GM12865 (cell line): ENCODE results near the gene GAB2.
A peak's percentile ranks its signal among the peaks of the same experiment; 100 is the strongest.
"Not testable (repeated sequence)": the region's sequence is repeated elsewhere in the genome, so short reads cannot be mapped to it uniquely, and the experiment has no call there.

Experiments used
- DNase-seq: peaks from one replicate; pipeline ENCODE4 v3.0.0; 2010; ENCODE audit warnings: low read depth
- H3K4me3 ChIP-seq: 2 replicates; pipeline ENCODE4 v1.5.1; 2011; ENCODE audit warnings: mild to moderate bottlenecking, low read depth, low read length, control low read depth
- TF ChIP-seq, protein P1 (sequence below): IDR thresholded peaks from 2 replicates; pipeline ENCODE4 v1.5.1; 2011; ENCODE audit warnings: low read length, control low read depth, low read depth, inconsistent platforms; ENCODE audit not compliant: insufficient read depth; ENCODE audit errors: missing control alignments

The GAB2 gene

DNA sequence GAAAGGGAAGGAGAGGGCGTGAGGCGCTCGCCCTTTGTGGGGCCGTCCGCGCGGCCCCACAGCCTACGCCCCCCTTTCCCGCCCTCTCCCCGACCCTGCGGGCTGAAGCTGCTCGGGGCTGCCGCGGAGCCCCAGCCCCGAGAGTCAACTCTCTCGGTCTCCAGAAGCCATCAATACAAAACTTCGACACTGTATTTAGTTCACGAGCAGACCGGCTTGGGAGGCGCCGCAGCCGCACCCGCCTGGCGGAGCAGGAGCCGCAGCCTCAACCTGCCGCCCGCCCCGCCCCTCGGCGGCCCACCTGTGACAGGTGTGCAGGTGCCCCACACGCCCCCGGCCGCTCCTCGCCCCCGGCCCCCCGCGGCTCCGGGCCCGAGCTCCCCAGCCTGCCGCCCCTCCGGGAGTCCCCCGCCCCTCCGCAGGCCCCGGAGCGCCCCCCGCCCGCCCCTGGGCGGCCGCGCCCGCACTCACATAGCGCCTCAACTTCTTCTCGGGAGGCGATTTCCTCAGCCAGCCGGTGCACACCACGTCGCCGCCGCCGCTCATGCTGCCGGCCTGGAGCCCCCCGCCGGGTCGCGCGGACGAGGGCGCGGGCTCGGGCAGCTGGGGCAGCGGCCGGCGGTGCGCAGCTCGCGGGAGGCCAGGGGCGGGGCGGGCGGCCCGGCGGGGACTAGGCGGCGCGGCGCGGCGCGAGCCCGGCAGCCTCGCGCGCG lies at the start of gene GAB2:
Gene GAB2 (minus strand): TSS at position 646 of the 713 bp plus-strand sequence. CDS start 100 bp downstream, at position 546.
- TF ChIP-seq, protein P1, sequence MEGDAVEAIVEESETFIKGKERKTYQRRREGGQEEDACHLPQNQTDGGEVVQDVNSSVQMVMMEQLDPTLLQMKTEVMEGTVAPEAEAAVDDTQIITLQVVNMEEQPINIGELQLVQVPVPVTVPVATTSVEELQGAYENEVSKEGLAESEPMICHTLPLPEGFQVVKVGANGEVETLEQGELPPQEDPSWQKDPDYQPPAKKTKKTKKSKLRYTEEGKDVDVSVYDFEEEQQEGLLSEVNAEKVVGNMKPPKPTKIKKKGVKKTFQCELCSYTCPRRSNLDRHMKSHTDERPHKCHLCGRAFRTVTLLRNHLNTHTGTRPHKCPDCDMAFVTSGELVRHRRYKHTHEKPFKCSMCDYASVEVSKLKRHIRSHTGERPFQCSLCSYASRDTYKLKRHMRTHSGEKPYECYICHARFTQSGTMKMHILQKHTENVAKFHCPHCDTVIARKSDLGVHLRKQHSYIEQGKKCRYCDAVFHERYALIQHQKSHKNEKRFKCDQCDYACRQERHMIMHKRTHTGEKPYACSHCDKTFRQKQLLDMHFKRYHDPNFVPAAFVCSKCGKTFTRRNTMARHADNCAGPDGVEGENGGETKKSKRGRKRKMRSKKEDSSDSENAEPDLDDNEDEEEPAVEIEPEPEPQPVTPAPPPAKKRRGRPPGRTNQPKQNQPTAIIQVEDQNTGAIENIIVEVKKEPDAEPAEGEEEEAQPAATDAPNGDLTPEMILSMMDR: no peak
- no peak for DNase-seq
- H3K4me3 ChIP-seq: peak within 1 kb of the TSS; percentile 70

GRCh38 chr11:78467370-78467769 lies 49.8 kb upstream of the GAB2 start:
- DNase-seq: no peak
- TF ChIP-seq, protein P1: no peak
- no peak overlapping the region for H3K4me3 ChIP-seq

- H3K4me3 ChIP-seq: peak overlapping the region; percentile 27
- TF ChIP-seq, protein P1: no peak
- peak; percentile 91 for DNase-seq
Measured at GRCh38 chr11:78465169-78465942, 47.7 kb upstream of the GAB2 start.

GRCh38 chr11:78464787-78465168 lies 47.2 kb upstream of the GAB2 start:
- not testable (repeated sequence) for DNase-seq
- H3K4me3 ChIP-seq: peak overlapping the region; percentile 6; the same call in 1 of the 2 replicates

- TF ChIP-seq, protein P1: no peak
- peak; percentile 23 for DNase-seq
- no peak overlapping the region for H3K4me3 ChIP-seq
Measured at GRCh38 chr11:78460471-78460870, 42.9 kb upstream of the GAB2 start.

DNA sequence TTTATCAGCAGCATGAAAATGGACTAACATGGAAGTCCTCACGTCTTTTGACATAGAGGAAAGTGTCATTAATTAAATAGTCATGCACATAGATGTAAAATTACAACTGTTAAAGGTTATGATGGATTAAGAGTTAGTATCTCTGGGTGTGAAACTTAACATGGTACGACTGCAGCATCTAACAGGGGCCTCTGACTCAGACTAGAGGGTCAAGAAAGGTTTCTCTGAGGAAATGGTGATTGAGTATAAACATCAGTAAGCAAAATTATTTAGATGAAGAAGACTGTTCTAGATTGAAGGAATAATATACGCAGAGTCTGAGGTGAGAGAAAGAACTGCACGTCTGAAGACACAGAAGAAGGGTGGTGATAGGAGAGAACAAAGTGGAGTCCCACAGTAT lies 42.1 kb upstream of the GAB2 start:
- no peak for DNase-seq
- no peak overlapping the region for H3K4me3 ChIP-seq
- TF ChIP-seq, protein P1: no peak

- TF ChIP-seq, protein P1: no peak
- H3K4me3 ChIP-seq: no peak overlapping the region
- no peak for DNase-seq
Measured at GRCh38 chr11:78457448-78457847, 39.8 kb upstream of the GAB2 start.
